Thyroid gland (tissue), 4 donors: Measurements from ENCODE around the gene PRODH2. TPM values are rescaled to one million over a fixed set of nuclear protein-coding genes. Genes with fewer than 3 reads are reported as not detected.

ENCODE experiments used
- DNase-seq, 2 donors: peaks; one replicate each; pipeline ENCODE4 v3.0.0-alpha.2; 2019
- H3K27ac ChIP-seq, 3 donors: fragments of 200-600 bp; sonication (generic); 1 replicate in 2 of 3; 2 replicates in 1 of 3; pipeline ENCODE4 v1.5.1; 2016 to 2019; ENCODE audit warnings: mild to moderate bottlenecking in 1 of 3, moderate library complexity in 1 of 3
- H3K27me3 ChIP-seq: fragments of 200-600 bp; sonication (generic); one replicate; pipeline ENCODE4 v1.5.1; 2019
- H3K36me3 ChIP-seq, 2 donors: fragments of 200-600 bp; sonication (generic); one replicate each; pipeline ENCODE4 v1.5.1; 2016 to 2019
- H3K4me1 ChIP-seq, 2 donors: fragments of 200-600 bp; sonication (generic); one replicate each; pipeline ENCODE4 v1.5.1; 2017 to 2019
- H3K4me3 ChIP-seq, 3 donors: fragments of 200-600 bp; sonication (generic); replicated peaks in 1 of 3; 1 replicate in 2 of 3; 2 replicates in 1 of 3; pipeline ENCODE4 v1.5.1; 2016; ENCODE audit warnings: mild to moderate bottlenecking in 1 of 3
- H3K9me3 ChIP-seq: fragments of 200-600 bp; sonication (generic); one replicate; pipeline ENCODE4 v1.5.1; 2017
- POLR2A ChIP-seq, 2 donors: fragments of 450-650 bp; IDR thresholded peaks; one replicate each; pipeline ENCODE4 v1.6.1; 2017; ENCODE audit warnings: antibody characterized with exemption in 2 of 2, mild to moderate bottlenecking in 2 of 2, moderate library complexity in 1 of 2
- WGBS, 2 donors: methylation state at CpG; one replicate each; pipeline ENCODE4 v1.1.5; 2017; 5-methylcytosine and 5-hydroxymethylcytosine counted together
- intact Hi-C: fragments of 100-400 bp; cut with DNase I; formaldehyde crosslinking; loops from one replicate; pipeline ENCODE4 v1.15.1; 2023
- total RNA-seq, 4 donors: library from RNA; depleted of rRNA; stranded (reverse); fragments of >200 nt; gene quantifications; one replicate each; pipeline ENCODE4 v1.2.3, GENCODE V29; 2016
- TF ChIP-seq, protein P1 (sequence below), 6 experiments: fragments of 200-600 bp in 3 of 6; fragments of 450-650 bp in 3 of 6; sonication (generic) in 3 of 6; IDR thresholded peaks; one replicate each; pipeline ENCODE4 v1.5.1; 2016 to 2019; ENCODE audit warnings: antibody characterized with exemption in 6 of 6, mild to moderate bottlenecking in 2 of 6, inconsistent platforms in 1 of 6, moderate library complexity in 1 of 6

The PRODH2 gene
- total RNA-seq, 4 donors from 2014 or later = not detected

DNA sequence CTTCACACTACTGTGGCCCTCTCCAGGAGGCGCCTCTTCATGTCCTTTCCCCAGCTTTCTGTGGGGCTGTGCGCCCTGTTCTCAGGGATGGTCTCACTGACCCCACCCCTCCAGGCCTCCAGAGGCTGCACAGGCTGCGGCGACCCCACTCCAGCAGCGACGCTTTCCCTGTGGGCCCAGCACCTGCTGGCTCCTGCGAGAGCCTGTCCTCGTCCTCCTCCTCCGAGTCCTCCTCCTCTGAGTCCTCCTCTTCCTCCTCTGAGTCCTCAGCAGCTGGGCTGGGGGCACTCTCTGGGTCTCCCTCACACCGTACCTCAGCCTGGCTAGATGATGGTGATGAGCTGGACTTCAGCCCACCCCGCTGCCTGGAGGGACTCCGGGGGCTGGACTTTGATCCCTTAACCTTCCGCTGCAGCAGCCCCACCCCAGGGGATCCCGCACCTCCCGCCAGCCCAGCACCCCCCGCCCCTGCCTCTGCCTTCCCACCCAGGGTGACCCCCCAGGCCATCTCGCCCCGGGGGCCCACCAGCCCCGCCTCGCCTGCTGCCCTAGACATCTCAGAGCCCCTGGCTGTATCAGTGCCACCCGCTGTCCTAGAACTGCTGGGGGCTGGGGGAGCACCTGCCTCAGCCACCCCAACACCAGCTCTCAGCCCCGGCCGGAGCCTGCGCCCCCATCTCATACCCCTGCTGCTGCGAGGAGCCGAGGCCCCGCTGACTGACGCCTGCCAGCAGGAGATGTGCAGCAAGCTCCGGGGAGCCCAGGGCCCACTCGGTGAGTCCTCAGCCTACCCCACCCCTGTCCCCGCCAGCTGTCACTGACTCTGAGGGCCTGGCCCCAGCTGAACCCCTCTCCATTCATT lies 26.1 kb downstream of the PRODH2 start:
- WGBS, 2 donors = 92 to 93% methylated on average over 29 of the region's 31 CpGs
- Histone ChIP-seq H3K9me3 (no peaks in the 10 kb centered on the region), H3K36me3 (no peaks in the 10 kb centered on the region), H3K27me3 (no peaks in the 10 kb centered on the region), H3K4me1 (peaks cover 0 to 8% of the 10 kb centered on the region in 2 donors), H3K27ac (no peak overlapping the region), H3K4me3 (no peak overlapping the region)
- no peak for DNase-seq
- TF ChIP-seq, protein P1, sequence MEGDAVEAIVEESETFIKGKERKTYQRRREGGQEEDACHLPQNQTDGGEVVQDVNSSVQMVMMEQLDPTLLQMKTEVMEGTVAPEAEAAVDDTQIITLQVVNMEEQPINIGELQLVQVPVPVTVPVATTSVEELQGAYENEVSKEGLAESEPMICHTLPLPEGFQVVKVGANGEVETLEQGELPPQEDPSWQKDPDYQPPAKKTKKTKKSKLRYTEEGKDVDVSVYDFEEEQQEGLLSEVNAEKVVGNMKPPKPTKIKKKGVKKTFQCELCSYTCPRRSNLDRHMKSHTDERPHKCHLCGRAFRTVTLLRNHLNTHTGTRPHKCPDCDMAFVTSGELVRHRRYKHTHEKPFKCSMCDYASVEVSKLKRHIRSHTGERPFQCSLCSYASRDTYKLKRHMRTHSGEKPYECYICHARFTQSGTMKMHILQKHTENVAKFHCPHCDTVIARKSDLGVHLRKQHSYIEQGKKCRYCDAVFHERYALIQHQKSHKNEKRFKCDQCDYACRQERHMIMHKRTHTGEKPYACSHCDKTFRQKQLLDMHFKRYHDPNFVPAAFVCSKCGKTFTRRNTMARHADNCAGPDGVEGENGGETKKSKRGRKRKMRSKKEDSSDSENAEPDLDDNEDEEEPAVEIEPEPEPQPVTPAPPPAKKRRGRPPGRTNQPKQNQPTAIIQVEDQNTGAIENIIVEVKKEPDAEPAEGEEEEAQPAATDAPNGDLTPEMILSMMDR (IDR thresholded peaks at IDR 0.05) = no peak
- no peak for TF ChIP-seq POLR2A (IDR thresholded peaks at IDR 0.05)
- intact Hi-C loops = no loop called here

DNA sequence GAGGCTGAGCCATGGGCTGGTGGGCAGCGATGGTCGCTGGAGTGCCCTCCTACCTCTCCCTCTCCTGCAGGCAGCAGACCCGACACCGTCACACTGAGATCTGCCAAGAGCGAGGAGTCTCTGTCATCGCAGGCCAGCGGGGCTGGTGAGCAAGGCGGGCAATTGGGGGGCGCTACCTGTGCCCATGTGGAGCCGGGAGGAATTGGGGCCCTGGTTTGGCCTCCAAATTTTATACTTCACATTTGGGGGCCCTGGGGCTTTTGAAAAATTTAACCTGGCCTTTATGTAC lies 27.4 kb downstream of the PRODH2 start:
- no peak overlapping the region for H3K27ac ChIP-seq
- no peak for DNase-seq
- H3K36me3 ChIP-seq = peaks cover 0 to 3% of the 10 kb centered on the region in 2 donors
- TF ChIP-seq, protein P1 (IDR thresholded peaks at IDR 0.05) = no peak
- 96 to 99% methylated on average over 9 to 10 of the region's 10 CpGs for WGBS, 2 donors
- no peak overlapping the region for H3K4me3 ChIP-seq
- H3K4me1 ChIP-seq = no peaks in the 10 kb centered on the region
- H3K27me3 ChIP-seq = no peaks in the 10 kb centered on the region
- intact Hi-C loops = no loop called here
- no peaks in the 10 kb centered on the region for H3K9me3 ChIP-seq

DNA sequence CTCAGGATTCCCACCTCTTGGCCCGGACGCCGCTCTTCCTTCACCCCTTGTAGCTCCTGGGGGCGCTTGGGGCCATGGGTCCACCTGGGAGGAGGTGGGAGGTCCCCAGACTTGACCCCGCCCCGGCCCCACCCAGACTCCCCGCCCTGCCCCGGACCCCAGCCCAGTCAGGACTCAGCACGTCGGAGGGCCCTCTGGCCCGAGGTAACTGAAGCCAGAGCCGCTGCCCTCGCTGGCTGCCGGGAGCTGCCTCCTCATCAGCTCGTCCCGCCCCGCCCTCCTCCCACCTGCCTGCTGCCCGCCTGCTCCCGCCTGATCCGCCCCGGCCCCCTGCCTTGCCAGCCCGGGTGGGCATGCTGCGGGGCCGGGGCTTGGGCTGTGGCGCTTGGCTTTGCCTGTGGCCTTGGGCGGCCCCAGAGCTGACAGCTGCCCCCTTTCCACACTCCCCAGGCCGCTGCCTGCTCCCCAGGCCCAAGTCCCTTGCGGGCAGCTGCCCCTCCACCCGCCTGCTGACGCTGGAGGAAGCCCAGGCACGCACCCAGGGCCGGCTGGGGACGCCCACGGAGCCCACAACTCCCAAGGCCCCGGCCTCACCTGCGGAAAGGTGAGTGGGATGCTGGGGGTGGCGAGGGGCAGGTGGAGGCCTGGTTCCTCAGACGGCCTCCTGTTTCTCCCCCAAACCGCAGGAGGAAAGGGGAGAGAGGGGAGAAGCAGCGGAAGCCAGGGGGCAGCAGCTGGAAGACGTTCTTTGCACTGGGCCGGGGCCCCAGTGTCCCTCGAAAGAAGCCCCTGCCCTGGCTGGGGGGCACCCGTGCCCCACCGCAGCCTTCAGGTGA lies 27.9 kb downstream of the PRODH2 start:
- H3K4me1 ChIP-seq = no peaks in the 10 kb centered on the region
- peaks cover 0 to 3% of the 10 kb centered on the region in 2 donors for H3K36me3 ChIP-seq
- no peaks in the 10 kb centered on the region for H3K27me3 ChIP-seq
- H3K27ac ChIP-seq = no peak overlapping the region
- H3K4me3 ChIP-seq = no peak overlapping the region
- no peak for TF ChIP-seq POLR2A (IDR thresholded peaks at IDR 0.05)
- TF ChIP-seq, protein P1 (IDR thresholded peaks at IDR 0.05) = no peak
- no peak for DNase-seq
- no peaks in the 10 kb centered on the region for H3K9me3 ChIP-seq
- intact Hi-C loops = no loop called here
- WGBS, 2 donors = 80 to 84% methylated on average over 27 to 29 of the region's 45 CpGs

DNA sequence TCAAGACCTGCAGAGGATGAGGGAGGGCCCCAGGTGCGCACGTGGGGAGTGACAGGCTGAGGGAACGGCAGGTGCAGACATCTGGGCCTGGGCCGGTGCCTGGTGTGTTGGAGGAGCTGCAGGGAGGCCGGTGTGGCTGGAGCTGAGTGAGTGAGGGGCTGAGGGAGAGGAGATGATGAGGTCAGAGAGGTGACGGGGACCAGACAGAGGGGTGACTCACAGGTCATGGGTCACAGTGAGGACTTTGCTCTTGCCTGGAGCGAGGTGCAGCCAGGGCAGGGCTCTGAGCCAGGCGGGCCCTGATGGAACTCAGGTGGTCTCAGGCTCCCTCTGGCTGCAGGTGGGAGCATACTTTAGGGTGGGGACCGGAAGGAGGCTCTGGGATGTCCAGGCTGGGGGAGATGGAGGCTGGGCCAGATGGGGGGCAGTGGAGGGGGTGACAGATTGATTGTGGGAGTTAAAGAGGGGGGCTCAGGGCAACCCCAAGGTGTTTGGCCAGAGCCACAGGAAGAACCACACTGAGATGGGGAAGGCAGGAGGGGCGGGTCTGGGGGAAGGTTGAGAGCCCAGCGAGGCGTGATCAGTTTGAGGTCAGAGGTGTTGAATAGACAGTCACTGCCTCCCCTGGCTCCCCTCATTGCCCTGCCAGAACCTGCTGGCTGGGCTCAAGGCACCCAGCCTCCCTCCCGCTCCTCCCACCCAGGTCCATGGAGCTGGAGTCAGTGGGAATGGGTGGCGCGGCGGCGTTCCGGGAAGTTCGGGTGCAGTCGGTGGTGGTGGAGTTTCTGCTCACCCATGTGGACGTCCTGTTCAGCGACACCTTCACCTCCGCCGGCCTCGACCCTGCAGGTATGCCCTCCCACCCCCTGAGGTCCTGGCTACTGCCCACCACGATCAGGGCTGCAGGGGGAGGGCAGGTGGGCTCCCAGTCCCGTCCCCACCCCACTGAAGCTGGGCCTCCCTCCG lies 28.9 kb downstream of the PRODH2 start:
- H3K27me3 ChIP-seq = no peaks in the 10 kb centered on the region
- TF ChIP-seq, protein P1 (IDR thresholded peaks at IDR 0.05) = no peak
- no peak for TF ChIP-seq POLR2A (IDR thresholded peaks at IDR 0.05)
- H3K9me3 ChIP-seq = no peaks in the 10 kb centered on the region
- H3K27ac ChIP-seq = no peak overlapping the region
- whole genome bisulfite sequencing, 2 donors = 84 to 87% methylated on average over 28 of the region's 28 CpGs
- H3K36me3 ChIP-seq = peaks cover 0 to 3% of the 10 kb centered on the region in 2 donors
- H3K4me1 ChIP-seq = no peaks in the 10 kb centered on the region
- no peak for DNase-seq
- intact Hi-C loops = no loop called here
- no peak overlapping the region for H3K4me3 ChIP-seq
